K562 (cell line): Measurements from ENCODE around the gene AHCYL2. TPM values are rescaled to one million over a fixed set of nuclear protein-coding genes. Genes with fewer than 3 reads are reported as not detected.

Experiments used
- ARID3B ChIP-seq: fragments of 250-450 bp; sonication (Bioruptor Pico); IDR thresholded peaks from 2 replicates; pipeline ENCODE4 v1.4.0; 2020; ENCODE audit warnings: borderline replicate concordance
- BRD9 ChIP-seq: fragments of 450-650 bp; IDR thresholded peaks from 2 replicates; pipeline ENCODE4 v1.6.1; 2018; ENCODE audit warnings: low read depth; ENCODE audit not compliant: partially characterized antibody
- FIP1L1 ChIP-seq: fragments of 200-400 bp; formaldehyde crosslinking; IDR thresholded peaks from 2 replicates; pipeline ENCODE4 v1.6.1; 2018; ENCODE audit warnings: mild to moderate bottlenecking, low read depth, low read length; ENCODE audit not compliant: poor library complexity, severe bottlenecking
- HMGN3 ChIP-seq: IDR thresholded peaks from 2 replicates; pipeline ENCODE4 v1.6.1; 2011; ENCODE audit warnings: borderline replicate concordance, low read depth, mild to moderate bottlenecking, mixed read lengths, low read length; ENCODE audit not compliant: insufficient read length; ENCODE audit errors: extremely low read depth
- HSF4 ChIP-seq: fragments of 250-450 bp; sonication (Bioruptor Pico); IDR thresholded peaks from 2 replicates; pipeline ENCODE4 v2.1.2; 2022; ENCODE audit warnings: mild to moderate bottlenecking, moderate library complexity, borderline replicate concordance
- KLF1 ChIP-seq: fragments of 450-650 bp; IDR thresholded peaks from 2 replicates; pipeline ENCODE4 v1.6.1; 2016; ENCODE audit warnings: missing genetic modification characterization, missing compliant biosample characterization
- PHF20 ChIP-seq: fragments of 450-650 bp; IDR thresholded peaks from 2 replicates; pipeline ENCODE4 v1.6.1; 2018; ENCODE audit not compliant: partially characterized antibody
- RBM17 ChIP-seq: fragments of 200-400 bp; formaldehyde crosslinking; IDR thresholded peaks from 2 replicates; pipeline ENCODE4 v1.6.1; 2017; ENCODE audit warnings: low read depth, mild to moderate bottlenecking, low read length, borderline replicate concordance
- RFX1 ChIP-seq: fragments of 450-650 bp; IDR thresholded peaks from 2 replicates; pipeline ENCODE4 v1.6.1; 2016; ENCODE audit warnings: mild to moderate bottlenecking, moderate library complexity
- TARDBP ChIP-seq: fragments of 450-650 bp; IDR thresholded peaks from 2 replicates; pipeline ENCODE4 v1.6.1; 2016
- TEAD1 ChIP-seq, 2 experiments: fragments of 450-650 bp in 1 of 2; sonication (generic) in 1 of 2; formaldehyde crosslinking; IDR thresholded peaks; 2 replicates each; pipeline versions ENCODE4 v1.4.0 to v1.8.0; 2020 to 2022; ENCODE audit warnings: mild to moderate bottlenecking in 2 of 2, missing genetic modification reagents in 1 of 2
- TFAP4 ChIP-seq: sonication (generic); formaldehyde crosslinking; IDR thresholded peaks from 2 replicates; pipeline ENCODE4 v1.8.0; 2022; ENCODE audit warnings: missing genetic modification reagents, mild to moderate bottlenecking, moderate library complexity, borderline replicate concordance
- ZBTB12 ChIP-seq: fragments of 250-450 bp; sonication (Bioruptor Pico); IDR thresholded peaks from 2 replicates; pipeline ENCODE4 v1.4.0; 2020
- ZNF75A ChIP-seq: fragments of 450-650 bp; formaldehyde crosslinking; IDR thresholded peaks from 2 replicates; pipeline ENCODE4 v1.4.0; 2020; ENCODE audit warnings: mild to moderate bottlenecking
- polyA plus RNA-seq, 8 experiments: library from polyadenylated mRNA; depleted of rRNA in 4 of 8; stranded (reverse) in 5 of 8; unstranded in 3 of 8; fragments of >200 nt; fragmentation: Nextera tagmentation in 2 of 8; fragmentation: Illumina TruSeq in 1 of 8; extraction: Ambion mirVana in 2 of 8; extraction: Trizol in 1 of 8; gene quantifications; 2 replicates each; pipeline versions ENCODE4 v1.2.1 to v1.2.3, GENCODE V29; 2011 to 2014; ENCODE audit warnings: inconsistent platforms in 1 of 8, missing spikeins in 1 of 8
- total RNA-seq, 7 experiments: library from RNA; depleted of rRNA in 6 of 7; stranded (reverse); fragments of >200 nt in 6 of 7; fragmentation: Illumina TruSeq in 2 of 7; extraction: Trizol in 2 of 7; gene quantifications; 2 replicates each; pipeline versions ENCODE4 v1.2.1 to v1.2.3, GENCODE V29; 2011 to 2021; ENCODE audit warnings: low replicate concordance in 1 of 7
- TF ChIP-seq, protein P1 (sequence below): fragments of 450-650 bp; IDR thresholded peaks from 2 replicates; pipeline ENCODE4 v1.6.1; 2017; ENCODE audit warnings: antibody characterized with exemption, mild to moderate bottlenecking
- TF ChIP-seq, protein P2 (sequence below): sonication (generic); formaldehyde crosslinking; IDR thresholded peaks from 2 replicates; pipeline ENCODE4 v1.8.1; 2023; ENCODE audit warnings: mild to moderate bottlenecking, missing genetic modification reagents

The AHCYL2 gene
- total and polyA plus RNA-seq, 9 of the 15 experiments (the other 6 are each of a cell fraction or from before 2014, with no cell fraction given): 0.93 to 10.5 (median 5.2) TPM

DNA sequence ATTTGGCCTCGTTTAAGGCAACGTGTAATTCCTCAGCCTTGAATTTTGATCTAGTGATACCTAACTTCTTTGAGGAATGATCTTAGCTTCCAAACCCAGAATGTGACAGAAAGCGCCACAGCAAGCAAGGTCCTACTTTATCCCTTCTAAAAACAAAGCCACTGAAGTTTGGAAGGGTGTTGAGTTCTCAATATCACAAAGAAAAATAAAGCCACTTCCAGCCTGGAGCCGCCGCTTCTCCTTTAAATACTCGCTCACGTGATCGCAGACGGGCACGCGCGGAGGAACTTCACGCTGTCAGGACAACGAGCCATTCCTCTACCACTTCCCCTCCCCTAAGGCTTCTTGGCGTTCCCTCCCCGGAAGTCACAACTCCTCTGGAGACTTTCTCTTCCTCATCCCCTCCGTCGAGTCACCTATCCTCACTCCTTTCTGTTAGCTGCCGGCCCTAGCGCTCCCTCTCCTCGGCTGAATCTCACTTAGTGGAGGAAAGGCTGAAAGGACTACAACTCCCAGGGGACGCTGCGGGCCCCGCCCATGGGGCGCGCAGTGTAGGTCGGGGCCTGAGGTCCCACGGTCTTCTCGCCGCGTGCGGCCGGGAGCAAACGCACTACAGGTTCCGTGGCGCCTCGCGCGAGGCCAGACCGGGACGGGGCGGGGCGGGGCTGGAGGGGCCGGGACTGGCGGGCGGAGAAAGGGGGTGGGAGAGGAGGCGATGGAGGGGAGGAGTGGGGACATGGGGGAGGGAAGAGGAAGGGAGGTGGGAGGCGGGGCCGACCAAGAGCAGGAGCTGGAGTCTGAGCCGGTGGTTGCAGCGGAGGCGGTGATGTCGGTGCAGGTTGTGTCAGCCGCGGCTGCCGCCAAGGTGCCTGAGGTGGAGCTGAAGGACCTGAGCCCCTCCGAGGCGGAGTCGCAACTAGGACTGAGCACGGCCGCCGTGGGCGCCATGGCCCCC, at the start of gene AHCYL2 (continued):
- TF ChIP-seq RBM17 (no peak), ARID3B (CRISPR knock-in tag) (no peak), ZNF75A (CRISPR knock-in tag) (no peak; the same call in 1 of the 2 replicates), HMGN3 (no peak), RFX1 (peak; percentile 92), HSF4 (CRISPR knock-in tag) (no peak), PHF20 (peak; percentile 84), KLF1 (tag) (0 out of 2 replicates have a peak, but pooled peaks have one; percentile 40), TEAD1 (CRISPR knock-in tag; IDR thresholded peaks at IDR 0.05) (peak; percentile 84 to 85), BRD9 (no peak), TARDBP (no peak), TFAP4 (CRISPR knock-in tag) (peak; percentile 91), ZBTB12 (CRISPR knock-in tag) (peak; percentile 67; the same call in 1 of the 2 replicates), FIP1L1 (no peak)
- TF ChIP-seq, protein P1, sequence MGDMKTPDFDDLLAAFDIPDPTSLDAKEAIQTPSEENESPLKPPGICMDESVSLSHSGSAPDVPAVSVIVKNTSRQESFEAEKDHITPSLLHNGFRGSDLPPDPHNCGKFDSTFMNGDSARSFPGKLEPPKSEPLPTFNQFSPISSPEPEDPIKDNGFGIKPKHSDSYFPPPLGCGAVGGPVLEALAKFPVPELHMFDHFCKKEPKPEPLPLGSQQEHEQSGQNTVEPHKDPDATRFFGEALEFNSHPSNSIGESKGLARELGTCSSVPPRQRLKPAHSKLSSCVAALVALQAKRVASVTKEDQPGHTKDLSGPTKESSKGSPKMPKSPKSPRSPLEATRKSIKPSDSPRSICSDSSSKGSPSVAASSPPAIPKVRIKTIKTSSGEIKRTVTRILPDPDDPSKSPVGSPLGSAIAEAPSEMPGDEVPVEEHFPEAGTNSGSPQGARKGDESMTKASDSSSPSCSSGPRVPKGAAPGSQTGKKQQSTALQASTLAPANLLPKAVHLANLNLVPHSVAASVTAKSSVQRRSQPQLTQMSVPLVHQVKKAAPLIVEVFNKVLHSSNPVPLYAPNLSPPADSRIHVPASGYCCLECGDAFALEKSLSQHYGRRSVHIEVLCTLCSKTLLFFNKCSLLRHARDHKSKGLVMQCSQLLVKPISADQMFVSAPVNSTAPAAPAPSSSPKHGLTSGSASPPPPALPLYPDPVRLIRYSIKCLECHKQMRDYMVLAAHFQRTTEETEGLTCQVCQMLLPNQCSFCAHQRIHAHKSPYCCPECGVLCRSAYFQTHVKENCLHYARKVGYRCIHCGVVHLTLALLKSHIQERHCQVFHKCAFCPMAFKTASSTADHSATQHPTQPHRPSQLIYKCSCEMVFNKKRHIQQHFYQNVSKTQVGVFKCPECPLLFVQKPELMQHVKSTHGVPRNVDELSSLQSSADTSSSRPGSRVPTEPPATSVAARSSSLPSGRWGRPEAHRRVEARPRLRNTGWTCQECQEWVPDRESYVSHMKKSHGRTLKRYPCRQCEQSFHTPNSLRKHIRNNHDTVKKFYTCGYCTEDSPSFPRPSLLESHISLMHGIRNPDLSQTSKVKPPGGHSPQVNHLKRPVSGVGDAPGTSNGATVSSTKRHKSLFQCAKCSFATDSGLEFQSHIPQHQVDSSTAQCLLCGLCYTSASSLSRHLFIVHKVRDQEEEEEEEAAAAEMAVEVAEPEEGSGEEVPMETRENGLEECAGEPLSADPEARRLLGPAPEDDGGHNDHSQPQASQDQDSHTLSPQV: peak; percentile 95
- TF ChIP-seq, protein P2, sequence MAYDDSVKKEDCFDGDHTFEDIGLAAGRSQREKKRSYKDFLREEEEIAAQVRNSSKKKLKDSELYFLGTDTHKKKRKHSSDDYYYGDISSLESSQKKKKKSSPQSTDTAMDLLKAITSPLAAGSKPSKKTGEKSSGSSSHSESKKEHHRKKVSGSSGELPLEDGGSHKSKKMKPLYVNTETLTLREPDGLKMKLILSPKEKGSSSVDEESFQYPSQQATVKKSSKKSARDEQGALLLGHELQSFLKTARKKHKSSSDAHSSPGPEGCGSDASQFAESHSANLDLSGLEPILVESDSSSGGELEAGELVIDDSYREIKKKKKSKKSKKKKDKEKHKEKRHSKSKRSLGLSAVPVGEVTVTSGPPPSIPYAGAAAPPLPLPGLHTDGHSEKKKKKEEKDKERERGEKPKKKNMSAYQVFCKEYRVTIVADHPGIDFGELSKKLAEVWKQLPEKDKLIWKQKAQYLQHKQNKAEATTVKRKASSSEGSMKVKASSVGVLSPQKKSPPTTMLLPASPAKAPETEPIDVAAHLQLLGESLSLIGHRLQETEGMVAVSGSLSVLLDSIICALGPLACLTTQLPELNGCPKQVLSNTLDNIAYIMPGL (CRISPR knock-in tag): peak; percentile 47; the same call in 1 of the 2 replicates
